Stimulated activated CD4-positive, alpha-beta T cell treated with anti-CD3 and anti-CD28 coated beads, Interleukin-12 subunit alpha, Interleukin-12 subunit beta, amount 100 ng/mL, for 4 hours (primary cell): ENCODE results near the gene GPI.
"Not testable (repeated sequence)": the region's sequence is repeated elsewhere in the genome, so short reads cannot be mapped to it uniquely, and the experiment has no call there.

Experiments used
- DNase-seq: peaks from one replicate; pipeline ENCODE4 v3.0.0-alpha.2; 2020

Gene GPI

DNA sequence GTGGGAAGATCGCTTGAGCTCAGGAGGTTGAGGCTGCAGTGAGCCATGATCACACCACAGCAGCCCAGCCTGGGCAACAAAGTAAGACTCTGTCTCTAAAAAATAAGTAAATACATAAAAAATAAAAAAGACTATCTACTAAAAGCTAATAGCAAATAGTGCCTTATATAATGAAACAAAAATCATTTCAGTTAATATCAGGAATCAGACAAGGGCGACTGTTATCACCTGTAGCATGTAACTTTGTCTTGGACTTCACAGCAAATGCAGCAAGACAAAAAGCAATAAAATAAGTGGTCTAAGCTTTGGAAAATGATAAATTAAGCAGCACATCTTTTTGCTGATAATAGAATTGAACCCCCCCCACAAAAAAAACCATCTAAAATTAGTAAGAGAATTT lies 21.2 kb upstream of the GPI start:
- DNase-seq: no peak

DNA sequence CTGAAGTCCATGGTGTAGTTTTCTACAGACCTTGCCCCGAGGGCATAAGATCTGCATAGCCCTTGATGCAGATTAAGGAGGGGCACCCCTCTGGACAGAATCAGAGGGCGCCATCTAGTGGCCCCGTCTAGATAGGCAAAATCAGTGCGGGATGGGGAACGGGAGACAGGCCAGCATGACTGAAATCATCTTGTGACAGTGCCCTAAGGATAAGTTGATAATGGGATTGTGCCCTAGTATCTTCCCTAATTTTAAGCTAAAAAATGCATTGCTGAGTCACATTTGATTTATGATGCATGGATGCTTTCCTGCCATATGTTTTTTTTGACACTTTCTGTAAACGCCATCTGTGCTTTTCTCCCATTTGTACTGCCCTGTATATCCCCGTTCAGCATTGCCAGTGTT lies 19.0 kb upstream of the GPI start:
- DNase-seq: peak; percentile 67

DNA sequence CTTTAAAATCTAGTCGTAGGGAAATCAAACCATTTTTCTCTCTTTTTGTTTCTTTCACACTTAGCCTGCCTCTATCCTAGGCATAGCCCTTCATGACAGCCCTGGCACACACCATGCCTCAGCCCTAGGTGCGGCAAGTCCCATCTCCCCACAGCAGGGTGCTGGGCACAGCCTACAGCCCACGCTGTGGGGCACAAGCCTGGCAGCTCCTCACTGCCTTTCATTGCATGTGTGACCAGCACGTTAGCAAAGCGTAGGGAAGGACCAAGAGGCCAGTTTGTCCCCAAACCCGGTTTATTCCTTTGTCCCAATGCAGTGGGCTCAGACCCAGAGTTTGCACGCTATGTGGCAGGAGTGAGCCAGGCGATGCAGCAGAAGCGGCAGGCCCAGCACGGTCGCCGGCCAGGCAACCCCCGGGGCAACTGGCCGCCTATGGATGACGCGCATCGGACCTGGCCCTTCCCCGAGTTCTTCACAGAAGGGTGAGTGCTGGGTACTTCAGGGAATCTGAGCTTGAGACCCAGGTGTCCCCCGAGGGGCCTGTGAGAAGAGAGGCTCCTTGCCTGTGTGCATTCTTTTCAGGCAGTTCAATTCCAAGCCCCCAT lies 17.3 kb upstream of the GPI start:
- no peak for DNase-seq

DNA sequence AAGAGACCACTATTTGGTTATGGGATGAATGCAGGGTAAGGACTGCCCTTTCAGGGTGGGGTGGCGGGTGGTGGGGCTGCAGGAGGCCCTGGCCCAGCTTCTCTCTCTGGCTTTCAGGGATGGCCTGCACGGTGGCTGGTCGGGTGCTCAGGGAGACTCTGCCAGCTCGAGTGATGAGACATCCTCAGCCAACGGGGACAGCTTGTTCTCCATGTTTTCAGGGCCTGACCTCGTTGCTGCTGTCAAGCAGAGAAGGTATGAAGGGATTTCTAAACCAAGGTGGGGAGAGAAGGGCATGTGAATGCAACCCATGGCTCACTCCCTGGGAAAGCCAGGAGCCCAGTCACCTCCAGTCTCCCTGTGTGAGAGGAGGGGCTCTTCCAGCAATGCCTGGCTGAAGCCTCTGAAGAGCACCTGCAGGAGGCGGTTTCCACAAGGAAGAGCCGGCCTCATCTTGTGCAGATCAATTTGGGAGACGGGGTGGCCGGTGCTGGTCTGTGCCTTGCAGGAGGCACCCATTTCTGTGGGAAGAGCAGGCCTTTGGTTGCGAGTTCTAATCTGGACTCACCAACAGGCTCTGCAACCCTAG lies 16.0 kb upstream of the GPI start:
- no peak for DNase-seq

DNA sequence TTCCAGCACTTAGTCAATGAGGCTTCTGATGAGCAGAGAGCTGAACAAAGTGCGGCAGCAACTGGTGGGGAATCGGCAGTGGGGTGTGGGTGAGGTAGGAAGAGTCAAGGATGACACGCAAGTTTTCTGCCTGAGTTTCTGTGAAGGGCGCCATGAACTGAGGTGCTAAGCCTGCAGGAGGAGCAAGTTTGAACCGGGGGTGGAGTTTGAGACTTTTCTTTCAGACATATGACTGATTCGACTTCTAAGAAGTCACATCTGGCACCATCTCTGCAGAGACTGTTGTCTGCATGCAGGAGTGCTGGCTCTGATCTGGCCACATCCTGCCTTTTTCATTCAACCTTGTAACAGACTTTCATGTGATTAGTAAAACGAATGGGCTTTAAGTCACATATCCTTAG lies 14.8 kb upstream of the GPI start:
- DNase-seq: peak; percentile 29

DNA sequence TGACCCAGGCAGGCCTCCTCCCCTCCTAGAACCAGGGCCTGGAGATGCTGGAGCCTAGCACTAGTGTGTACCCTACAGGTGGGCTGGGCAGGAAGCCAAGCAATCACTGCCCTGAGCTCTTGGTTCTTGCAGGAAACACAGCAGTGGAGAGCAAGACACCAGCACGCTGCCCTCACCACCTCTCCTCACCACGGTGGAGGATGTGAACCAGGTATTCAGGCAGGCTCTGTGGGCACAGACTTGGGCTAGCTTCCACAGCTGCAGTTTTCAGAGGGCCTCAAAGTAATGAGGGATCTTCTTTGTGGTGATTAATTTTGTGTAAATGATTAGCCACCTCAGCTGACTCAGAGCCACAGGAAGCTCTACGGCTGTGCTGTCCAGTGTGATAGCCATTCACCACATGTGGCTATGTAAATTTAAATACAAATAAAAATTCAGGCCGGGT lies 13.6 kb upstream of the GPI start:
- DNase-seq: no peak

DNA sequence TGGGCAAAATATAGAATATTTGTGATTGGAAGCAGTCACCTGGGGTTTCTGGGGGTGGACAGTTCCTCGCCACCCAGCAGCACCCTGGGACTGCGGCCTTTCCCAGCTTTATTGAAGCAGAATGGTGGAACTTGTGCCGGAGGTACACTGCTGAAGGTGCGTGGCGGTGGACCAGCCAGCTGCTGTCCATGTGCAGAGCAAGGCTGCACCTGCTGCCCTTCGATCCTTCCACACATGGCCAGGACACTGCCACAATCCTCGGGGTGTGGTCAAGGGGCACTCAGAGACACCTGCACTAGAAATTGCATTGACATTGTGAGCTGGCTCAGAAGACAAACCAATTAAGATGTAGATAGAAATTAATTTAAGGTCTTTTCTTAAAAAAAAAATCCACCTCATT lies 11.4 kb upstream of the GPI start:
- DNase-seq: no peak

DNA sequence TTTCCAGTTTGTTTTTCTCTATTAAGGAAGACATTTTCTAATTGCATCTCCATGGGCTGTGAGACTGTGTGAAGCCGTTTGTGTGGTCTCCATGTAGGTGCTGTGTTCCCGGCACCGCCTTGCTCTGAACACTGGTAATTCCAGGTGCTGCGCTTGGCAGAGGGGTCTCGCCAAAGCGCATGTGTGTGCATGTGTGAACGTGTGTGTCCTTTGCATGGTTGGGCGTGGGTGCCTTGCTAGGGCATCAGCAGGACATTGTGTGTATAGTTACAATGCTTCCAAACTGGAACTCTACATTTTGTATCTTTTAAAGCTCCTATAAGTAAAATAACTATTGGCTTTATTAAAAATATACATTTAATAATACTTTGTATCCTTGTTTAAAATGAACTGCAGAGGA lies 9.8 kb upstream of the GPI start:
- no peak for DNase-seq

DNA sequence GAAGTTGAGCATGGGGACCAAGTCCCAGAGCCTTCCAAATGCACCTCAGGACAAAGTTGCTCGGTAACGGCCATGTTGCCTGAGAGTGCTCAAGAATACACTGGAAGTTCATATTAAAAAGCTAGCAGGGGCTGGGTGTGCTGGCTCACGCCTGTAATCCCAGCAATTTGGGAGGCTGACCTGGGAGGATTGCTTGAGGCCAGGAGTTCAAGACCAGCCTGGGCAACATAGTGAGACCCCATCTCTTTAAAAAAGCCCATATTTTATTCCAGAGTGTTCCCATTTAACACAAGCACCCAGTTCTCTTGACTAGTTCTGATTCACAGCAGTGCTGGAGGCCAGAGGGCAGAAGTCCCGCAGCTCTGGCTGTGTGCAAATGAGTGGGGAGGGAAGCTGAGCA lies 8.1 kb upstream of the GPI start:
- DNase-seq: no peak

DNA sequence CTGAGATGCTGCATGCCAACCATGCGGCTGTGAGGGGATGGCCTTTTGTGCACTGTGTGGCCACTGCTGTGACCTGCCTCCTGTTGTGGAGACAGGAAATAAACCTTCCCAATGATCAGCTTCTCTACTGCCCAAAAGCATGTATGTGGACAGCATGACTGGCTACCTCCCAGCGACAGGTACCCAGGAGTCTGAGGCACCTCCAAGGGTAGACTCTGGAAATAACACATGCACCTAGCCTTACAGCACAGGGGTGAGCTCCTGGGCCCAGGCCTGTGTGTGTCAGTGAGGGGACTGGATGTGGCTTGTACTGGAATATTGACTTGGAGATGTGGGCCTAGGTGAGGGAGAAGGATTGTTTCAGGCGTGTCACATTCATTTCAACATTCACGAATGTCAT lies 7.6 kb upstream of the GPI start:
- no peak for DNase-seq

DNA sequence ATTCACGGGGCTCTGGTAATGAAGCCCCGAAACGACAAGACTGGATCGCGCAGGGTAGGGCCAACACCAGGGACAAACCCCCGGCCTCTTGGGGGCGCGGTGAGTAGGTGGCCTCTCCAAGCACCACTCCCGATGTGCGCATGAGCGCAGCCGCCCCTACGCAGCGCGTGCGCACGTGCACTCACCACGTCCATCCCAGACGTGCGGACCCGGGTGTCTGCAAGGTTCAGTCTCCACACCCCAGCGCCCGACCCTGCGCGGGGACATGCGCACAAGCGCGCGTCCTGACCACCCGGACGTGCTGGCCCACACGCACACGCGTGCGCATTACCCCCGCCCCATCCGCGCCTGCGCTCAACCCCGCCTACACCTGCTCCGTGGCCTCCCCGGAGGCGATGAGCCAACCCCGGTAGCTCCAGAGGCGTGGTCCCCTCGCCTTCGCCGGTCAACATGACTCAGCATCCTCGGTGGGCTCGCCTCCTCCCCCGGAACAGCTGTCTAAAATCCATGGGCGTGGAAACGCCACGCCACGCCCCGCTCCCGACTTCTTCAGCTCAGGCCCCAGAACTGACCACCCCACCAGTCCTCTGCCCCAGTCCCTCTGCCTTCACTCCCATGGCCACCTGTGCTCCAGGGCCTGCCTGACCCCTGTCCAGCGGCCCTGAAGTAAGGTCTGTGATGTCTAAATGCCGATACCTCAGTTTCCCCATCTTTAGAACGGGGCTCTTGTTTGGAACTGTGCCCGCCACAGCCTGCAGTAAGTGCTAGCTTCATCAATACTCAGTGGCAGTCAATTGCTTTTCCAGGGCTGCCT lies 5.6 kb upstream of the GPI start:
- peak; percentile 97 for DNase-seq

DNA sequence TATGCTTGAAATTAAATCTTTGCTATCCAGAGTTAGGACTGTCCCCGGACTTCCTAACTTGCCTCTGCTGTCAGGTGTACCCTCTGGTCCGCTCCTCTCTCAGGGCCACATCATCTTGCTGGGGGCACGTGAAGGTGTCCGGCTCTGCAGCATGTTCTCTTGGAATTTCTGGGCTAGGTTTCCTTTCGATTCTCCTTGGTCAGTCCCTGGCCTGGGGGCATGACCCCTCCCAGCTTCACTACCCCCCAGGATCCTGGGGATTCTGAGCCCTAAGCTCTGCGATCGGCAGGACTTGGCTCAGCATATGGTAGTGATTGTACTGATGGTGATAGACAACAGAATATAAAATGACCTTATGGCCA lies 5.1 kb upstream of the GPI start:
- no peak for DNase-seq

DNA sequence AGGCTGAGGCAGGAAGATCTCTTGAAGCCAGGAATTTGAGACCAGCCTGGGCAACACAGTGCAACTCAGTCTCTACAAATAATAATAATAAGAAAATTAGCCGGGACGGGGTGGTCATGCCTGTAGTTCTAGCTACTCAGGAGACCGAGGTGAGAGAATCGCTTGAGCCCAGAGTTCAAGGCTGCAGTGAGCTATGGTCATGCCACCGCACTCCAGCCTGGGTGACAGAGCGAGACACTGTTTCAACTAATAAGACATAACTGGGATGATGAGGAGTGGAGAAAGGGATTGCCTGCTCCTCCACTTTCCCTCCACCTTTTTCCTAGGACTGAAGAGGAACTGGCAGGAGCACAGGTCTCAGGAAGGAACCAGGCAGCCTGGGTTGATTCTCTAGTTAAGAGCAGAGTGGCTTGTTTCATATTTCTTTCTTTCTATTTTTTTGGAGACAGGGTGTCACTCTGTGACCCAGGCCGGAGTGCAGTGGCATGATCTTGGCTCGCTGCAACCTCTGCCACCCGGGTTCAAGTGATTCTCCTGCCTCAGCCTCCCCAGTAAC lies 4.6 kb upstream of the GPI start:
- no peak for DNase-seq

DNA sequence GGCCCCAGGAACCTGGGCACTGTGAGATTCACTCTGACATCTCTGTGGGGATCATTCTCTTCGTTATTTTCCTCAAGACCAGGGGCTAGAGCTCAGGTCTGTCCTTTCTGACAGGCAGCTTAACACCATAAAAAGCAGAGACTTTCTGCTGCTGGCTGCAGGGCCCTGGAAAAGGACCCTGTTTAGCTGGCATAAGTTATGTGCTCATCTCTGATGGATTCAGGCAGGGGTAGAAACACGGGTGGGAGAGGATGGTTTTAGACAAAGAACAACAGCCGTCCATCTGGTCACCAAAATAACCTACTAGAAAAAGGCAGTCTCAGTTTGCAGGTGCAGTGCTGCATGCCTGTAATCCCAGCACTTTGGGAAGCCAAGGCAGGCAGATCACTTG lies 2.3 kb upstream of the GPI start:
- DNase-seq: no peak

DNA sequence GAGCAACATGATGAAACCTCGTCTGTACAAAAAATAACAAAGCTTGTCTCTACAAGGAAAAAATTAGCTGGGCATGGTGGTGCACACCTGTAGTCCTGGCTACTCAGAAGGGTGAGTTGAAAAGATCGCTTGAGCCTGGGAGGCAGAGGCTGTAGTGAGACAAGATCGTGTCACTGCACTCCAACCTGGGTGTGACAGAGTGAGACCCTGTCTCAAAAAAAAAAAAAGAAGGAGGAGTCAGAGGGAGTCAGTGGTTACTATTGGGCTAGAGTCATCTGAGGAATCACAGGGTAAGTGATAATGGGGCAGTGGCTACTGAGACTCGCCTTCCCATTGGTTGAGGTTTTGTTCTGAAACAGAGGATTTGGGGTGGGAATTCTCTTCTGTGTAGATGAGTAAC lies 1.9 kb upstream of the GPI start:
- DNase-seq: no peak

DNA sequence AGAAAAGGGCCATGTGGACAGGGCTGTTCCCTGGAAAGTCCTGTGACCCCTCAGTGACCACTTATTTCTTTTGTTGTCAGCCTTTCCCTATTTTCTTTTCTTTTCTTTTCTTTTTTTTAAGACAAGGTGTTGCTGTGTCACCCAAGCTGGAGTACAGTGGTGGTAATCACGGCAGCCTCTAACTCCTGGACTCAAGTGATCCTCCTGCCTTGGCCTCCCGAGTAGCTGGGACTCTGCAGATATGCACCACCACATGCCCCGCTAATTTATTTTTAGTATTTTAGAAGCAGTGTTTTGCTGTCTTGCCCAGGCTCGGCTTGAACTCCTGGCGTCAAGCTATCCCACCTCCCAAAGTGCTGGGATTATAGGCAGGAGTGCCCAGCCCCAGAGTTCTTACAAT lies 1.1 kb upstream of the GPI start:
- DNase-seq: no peak

DNA sequence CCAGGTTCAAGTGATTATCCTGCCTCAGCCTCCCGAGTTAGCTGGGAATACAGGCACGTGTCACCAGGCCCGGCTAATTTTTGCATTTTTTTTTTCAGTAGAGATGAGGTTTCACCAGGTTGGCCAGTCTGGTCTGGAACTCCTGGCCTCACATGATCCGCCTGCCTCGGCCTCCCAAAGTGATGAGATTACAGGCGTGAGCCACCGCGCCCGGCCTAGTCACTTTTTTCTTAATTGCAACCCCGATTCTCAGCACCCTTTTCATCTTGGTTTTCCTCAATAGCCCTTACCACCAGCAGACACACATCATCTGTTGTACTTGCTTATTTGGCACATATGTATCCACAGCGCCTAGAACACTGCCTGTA lies 550 bp upstream of the GPI start:
- no peak for DNase-seq

DNA sequence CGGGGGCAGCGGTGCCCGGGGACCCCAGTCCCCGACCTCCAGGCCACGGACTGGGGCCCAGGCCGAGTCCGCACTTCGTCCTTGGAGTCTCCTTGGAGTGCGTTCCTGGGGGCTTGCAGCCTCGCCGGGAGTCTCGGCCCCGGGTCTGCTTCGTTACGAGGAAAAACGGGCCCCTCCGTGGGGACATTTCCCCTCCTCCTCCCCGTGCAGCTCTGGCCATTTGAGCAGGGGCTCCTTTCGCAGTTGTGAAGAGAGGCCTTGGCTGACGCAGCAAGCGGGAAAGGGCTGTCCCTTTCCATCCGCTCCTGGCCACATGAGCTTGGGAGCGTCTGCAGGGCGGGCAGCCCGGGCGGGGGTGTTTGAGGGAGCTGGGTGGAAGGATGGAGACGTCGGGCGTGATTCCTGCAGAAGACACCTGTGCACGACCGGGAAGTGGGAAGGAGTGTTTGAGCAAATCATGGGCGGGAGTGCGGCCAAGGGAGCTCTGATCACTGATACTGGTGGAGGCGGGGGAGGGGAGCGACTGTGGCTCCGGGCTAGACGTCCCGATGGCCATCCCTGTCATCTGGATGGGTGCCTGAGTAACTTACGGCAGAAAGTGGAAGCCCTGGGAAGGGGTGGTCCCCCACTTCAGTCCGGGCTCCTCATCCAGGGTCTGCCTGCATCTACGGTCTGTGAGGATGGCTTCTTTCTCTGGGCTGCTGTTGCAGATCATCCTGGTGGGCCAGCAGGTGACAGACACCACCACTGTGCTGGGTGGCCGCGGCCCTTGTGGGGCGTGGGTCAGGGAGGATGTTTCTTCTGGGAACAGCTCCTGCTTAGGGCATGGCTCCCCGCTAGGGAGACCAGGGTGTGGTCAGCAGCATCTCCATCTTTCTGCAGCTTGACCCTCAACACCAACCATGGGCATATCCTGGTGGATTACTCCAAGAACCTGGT lies 736 bp downstream of the GPI start:
- DNase-seq: peak; percentile 25

DNA sequence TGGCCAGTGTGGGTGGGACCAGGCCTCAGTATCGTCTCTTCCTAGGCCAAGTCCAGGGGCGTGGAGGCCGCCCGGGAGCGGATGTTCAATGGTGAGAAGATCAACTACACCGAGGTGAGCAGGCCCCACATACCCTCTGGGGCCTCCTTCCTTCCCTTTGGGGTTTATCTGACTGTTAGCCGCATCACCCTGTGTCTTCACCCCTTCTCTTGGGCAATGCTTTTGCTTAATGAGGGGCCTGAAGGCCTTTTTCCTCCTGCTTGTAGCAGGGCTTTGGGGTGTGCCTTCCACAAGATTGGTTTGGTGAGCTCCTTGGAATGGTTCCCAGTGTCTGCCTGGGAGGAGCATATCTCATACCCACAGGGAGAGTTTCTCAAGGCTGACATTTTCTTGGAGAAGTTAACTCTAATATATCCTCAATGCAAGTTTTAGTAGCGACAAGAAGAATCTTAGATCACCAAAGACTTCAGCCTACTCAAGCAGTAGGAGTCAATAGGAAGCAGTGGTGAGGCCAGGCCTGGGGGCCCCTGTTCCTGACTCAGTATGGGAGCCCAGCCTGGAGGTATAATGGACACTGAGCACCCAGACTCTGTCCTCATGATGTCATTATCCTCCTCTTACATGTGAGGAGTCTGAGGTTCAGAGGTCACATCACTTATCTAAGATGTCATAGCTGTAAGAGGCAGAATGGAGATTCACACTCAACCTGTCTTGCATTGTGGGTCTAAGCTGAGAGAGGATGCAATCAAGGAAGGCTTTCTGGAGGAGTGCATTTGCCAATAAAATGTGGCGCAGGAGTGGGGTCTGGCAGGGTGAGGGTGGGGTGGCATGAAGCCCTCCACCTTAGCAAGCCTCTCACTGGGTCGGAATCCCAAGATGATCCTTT lies 2.0 kb downstream of the GPI start:
- DNase-seq: no peak

DNA sequence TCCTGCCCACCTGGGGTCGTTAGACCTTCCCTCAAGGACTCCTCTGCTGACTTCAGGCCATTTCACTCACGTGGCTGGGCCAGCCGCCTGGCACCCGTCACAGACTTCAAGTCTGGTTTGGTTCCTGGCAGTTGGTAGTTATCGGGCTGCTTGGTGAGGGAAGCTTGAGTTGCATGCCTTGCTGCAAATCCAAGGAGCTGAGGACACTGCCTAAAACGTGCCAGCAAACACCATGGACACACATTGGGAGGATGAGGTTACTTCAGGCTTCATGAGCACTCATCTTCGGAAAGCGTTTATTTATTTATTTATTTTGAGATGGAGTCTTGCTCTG lies 2.6 kb downstream of the GPI start:
- DNase-seq: no peak

DNA sequence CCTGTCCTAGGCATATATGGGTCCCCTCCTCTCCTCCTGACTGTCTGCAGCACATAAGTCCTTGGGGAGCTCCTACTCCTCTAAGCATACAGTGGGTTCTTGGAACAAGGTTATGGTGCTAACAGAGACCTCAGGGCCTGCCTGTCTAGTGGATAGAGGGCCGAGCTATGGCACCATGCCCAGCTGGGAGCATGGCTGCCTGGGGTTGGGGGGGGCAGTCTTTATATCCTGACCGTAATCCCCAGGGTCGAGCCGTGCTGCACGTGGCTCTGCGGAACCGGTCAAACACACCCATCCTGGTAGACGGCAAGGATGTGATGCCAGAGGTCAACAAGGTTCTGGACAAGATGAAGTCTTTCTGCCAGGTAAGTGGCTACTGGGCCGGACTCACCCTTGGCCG lies 3.3 kb downstream of the GPI start:
- DNase-seq: no peak

DNA sequence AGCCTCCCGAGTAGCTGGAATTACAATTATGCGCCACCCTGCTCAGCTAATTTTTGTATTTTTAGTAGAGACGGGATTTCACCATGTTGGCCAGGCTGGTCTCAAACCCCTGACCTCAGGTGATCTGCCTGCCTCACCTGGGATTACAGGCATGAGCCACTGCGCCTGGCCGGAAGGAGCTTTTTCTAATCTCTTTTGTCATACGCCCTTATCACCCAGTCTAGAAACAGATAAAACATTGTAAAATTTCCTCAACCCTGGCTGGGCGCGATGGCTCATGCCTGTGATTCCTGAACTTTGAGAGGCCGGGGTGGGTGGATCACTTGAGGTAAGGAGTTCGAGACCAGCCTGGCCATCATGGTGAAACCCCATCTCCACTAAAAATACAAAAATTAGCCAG lies 4.2 kb downstream of the GPI start:
- DNase-seq: not testable (repeated sequence)
